SK-N-SH treated with all-trans-retinoic acid at 6 μM for 48 hours (cell line): ENCODE measurements around the gene CEMIP2.

Source experiments
- ATAC-seq: fragments of 200-7000 bp; cut with Tn5 transposase; 3 replicates; pipeline ENCODE4 v1.9.1; 2020; ENCODE audit warnings: mild to moderate bottlenecking, moderate library complexity
- ARNTL ChIP-seq: fragments of 450-650 bp; formaldehyde crosslinking; IDR thresholded peaks from 2 replicates; pipeline ENCODE4 v1.5.0; 2020; ENCODE audit warnings: low read depth, mild to moderate bottlenecking, moderate library complexity, borderline replicate concordance
- BACH2 ChIP-seq: fragments of 250-450 bp; sonication (Bioruptor Pico); IDR thresholded peaks from 2 replicates; pipeline ENCODE4 v1.9.0; 2021; ENCODE audit warnings: mild to moderate bottlenecking, borderline replicate concordance
- CREB5 ChIP-seq: fragments of 250-450 bp; sonication (Bioruptor Pico); IDR thresholded peaks from 2 replicates; pipeline ENCODE4 v1.5.1; 2020; ENCODE audit warnings: low read depth, mild to moderate bottlenecking, moderate library complexity
- CSDC2 ChIP-seq: fragments of 250-450 bp; sonication (Bioruptor Pico); IDR thresholded peaks from 2 replicates; pipeline ENCODE4 v1.5.0; 2020; ENCODE audit warnings: mild to moderate bottlenecking, moderate library complexity
- CSRNP3 ChIP-seq: fragments of 250-450 bp; sonication (Bioruptor Pico); IDR thresholded peaks from 2 replicates; pipeline ENCODE4 v1.5.1; 2021; ENCODE audit warnings: mild to moderate bottlenecking, moderate library complexity
- ESRRG ChIP-seq: fragments of 250-450 bp; sonication (Bioruptor Pico); IDR thresholded peaks from 2 replicates; pipeline ENCODE4 v1.6.1; 2021; ENCODE audit warnings: mild to moderate bottlenecking
- GLIS3 ChIP-seq: fragments of 250-450 bp; sonication (Bioruptor Pico); IDR thresholded peaks from 2 replicates; pipeline ENCODE4 v1.5.0; 2020; ENCODE audit warnings: mild to moderate bottlenecking, moderate library complexity
- PATZ1 ChIP-seq: fragments of 250-450 bp; sonication (Bioruptor Pico); IDR thresholded peaks from 2 replicates; pipeline ENCODE4 v1.8.0; 2020; ENCODE audit warnings: mild to moderate bottlenecking, moderate library complexity, borderline replicate concordance
- PPARA ChIP-seq: fragments of 250-450 bp; sonication (Bioruptor Pico); IDR thresholded peaks from 2 replicates; pipeline ENCODE4 v1.5.0; 2020; ENCODE audit warnings: mild to moderate bottlenecking, borderline replicate concordance
- SNAI2 ChIP-seq: fragments of 250-450 bp; sonication (Bioruptor Pico); IDR thresholded peaks from 2 replicates; pipeline ENCODE4 v1.5.0; 2020; ENCODE audit warnings: mild to moderate bottlenecking, moderate library complexity
- TCF4 ChIP-seq: fragments of 250-450 bp; sonication (Bioruptor Pico); IDR thresholded peaks from 2 replicates; pipeline ENCODE4 v1.8.0; 2021; ENCODE audit warnings: mild to moderate bottlenecking, moderate library complexity, borderline replicate concordance
- TOX ChIP-seq: fragments of 250-450 bp; sonication (Bioruptor Pico); IDR thresholded peaks from 2 replicates; pipeline ENCODE4 v1.8.0; 2021; ENCODE audit warnings: mild to moderate bottlenecking, moderate library complexity, borderline replicate concordance
- TSHZ2 ChIP-seq: fragments of 250-450 bp; sonication (Bioruptor Pico); IDR thresholded peaks from 2 replicates; pipeline ENCODE4 v1.5.0; 2020; ENCODE audit warnings: mild to moderate bottlenecking, moderate library complexity
- ZC3H10 ChIP-seq: fragments of 250-450 bp; sonication (Bioruptor Pico); IDR thresholded peaks from 2 replicates; pipeline ENCODE4 v1.5.1; 2021; ENCODE audit warnings: mild to moderate bottlenecking, moderate library complexity
- ZFP3 ChIP-seq: fragments of 250-450 bp; sonication (Bioruptor Pico); IDR thresholded peaks from 2 replicates; pipeline ENCODE4 v1.5.0; 2020; ENCODE audit warnings: mild to moderate bottlenecking, moderate library complexity
- ZFP30 ChIP-seq: fragments of 450-650 bp; formaldehyde crosslinking; IDR thresholded peaks from 2 replicates; pipeline ENCODE4 v1.5.0; 2022; ENCODE audit warnings: mild to moderate bottlenecking, moderate library complexity
- ZNF565 ChIP-seq: fragments of 450-650 bp; formaldehyde crosslinking; conservative IDR thresholded peaks from 2 replicates; pipeline ENCODE4 v1.5.0; 2020; ENCODE audit warnings: low read depth, mild to moderate bottlenecking, moderate library complexity
- ZNF70 ChIP-seq: fragments of 450-650 bp; formaldehyde crosslinking; IDR thresholded peaks from 2 replicates; pipeline ENCODE4 v1.5.0; 2020; ENCODE audit warnings: mild to moderate bottlenecking, moderate library complexity
- ZNF8 ChIP-seq: fragments of 450-650 bp; formaldehyde crosslinking; IDR thresholded peaks from 2 replicates; pipeline ENCODE4 v1.5.0; 2020; ENCODE audit warnings: mild to moderate bottlenecking, moderate library complexity

The CEMIP2 gene

GRCh38 chr9:71636143-71636839, 132.0 kb downstream of the CEMIP2 start (continued):
- TF ChIP-seq BACH2 (CRISPR knock-in tag) = no peak
- no peak for TF ChIP-seq GLIS3 (CRISPR knock-in tag)
- no peak for TF ChIP-seq PPARA (CRISPR knock-in tag)
- no peak for TF ChIP-seq SNAI2 (CRISPR knock-in tag)

GRCh38 chr9:71634752-71635151, 133.6 kb downstream of the CEMIP2 start:
- no peak for ATAC-seq

More at GRCh38 chr9:71634752-71635151, 133.6 kb downstream of the CEMIP2 start:
- TF ChIP-seq TOX (CRISPR knock-in tag) = no peak
- TF ChIP-seq CSDC2 (CRISPR knock-in tag) = no peak
- TF ChIP-seq ZFP3 (CRISPR knock-in tag) = no peak
- no peak for TF ChIP-seq ESRRG
- TF ChIP-seq ZFP30 (CRISPR knock-in tag) = no peak
- TF ChIP-seq PATZ1 (CRISPR knock-in tag) = no peak
- no peak for TF ChIP-seq TCF4
- no peak for TF ChIP-seq ZC3H10
- TF ChIP-seq ZNF8 (CRISPR knock-in tag) = no peak
- no peak for TF ChIP-seq ARNTL (CRISPR knock-in tag)
- no peak for TF ChIP-seq BACH2 (CRISPR knock-in tag)
- TF ChIP-seq CREB5 (CRISPR knock-in tag) = no peak
- no peak for TF ChIP-seq ZNF70
- TF ChIP-seq CSRNP3 (CRISPR knock-in tag) = no peak
- TF ChIP-seq TSHZ2 = no peak
- TF ChIP-seq ZNF565 = no peak
